ENCODE data around the gene AP5Z1. TPM values are rescaled to one million over a fixed set of nuclear protein-coding genes. Genes with fewer than 3 reads are reported as not detected.

Gene AP5Z1
- polyA plus RNA-seq, 1 of the 3 experiments (the other 2 are of a cell fraction): 29.5 TPM

- DNase-seq: no peak
- Histone ChIP-seq H3K9ac (no peak overlapping the region), H3K4me2 (peak overlapping the region; percentile 0; the same call in 1 of the 2 replicates), H2AFZ (ENCODE audit: low read depth) (no peak overlapping the region), H4K20me1 (ENCODE audit: insufficient read depth) (no peaks in the 10 kb centered on the region), H3K9me2 (no peaks in the 10 kb centered on the region), H3K79me2 (ENCODE audit: insufficient read depth) (peaks cover 35% of the 10 kb centered on the region), H3K4me1 (ENCODE audit: control insufficient read depth in 1 of 2, insufficient read depth in 2 of 2, low read depth in 1 of 2, low read length in 1 of 2) (peaks cover 0 to 21% of the 10 kb centered on the region in 2 experiments; a peak in 3 of 4 replicates), H3F3A (replicated peaks; ENCODE audit: insufficient read depth) (peaks cover 5% of the 10 kb centered on the region), H3K27ac (ENCODE audit: low read depth in 2 of 2, low read length in 1 of 2) (peak overlapping the region in 1 of 2 experiments; percentile 60; a peak in 2 of 4 replicates), H3K9me3 (no peaks in the 10 kb centered on the region), H3K36me3 (replicated peaks in 1 of 2; ENCODE audit: control insufficient read depth in 1 of 2, insufficient read depth in 2 of 2, low read length in 1 of 2) (peaks cover 29% of the 10 kb centered on the region in 2 experiments), H3K4me3 (ENCODE audit: low read depth in 2 of 2, low read length in 1 of 2) (no peak overlapping the region), H3K27me3 (ENCODE audit: insufficient read depth) (no peaks in the 10 kb centered on the region)
- TF ChIP-seq, protein P1, sequence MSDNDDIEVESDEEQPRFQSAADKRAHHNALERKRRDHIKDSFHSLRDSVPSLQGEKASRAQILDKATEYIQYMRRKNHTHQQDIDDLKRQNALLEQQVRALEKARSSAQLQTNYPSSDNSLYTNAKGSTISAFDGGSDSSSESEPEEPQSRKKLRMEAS (IDR thresholded peaks at IDR 0.05; ENCODE audit: low read depth): no peak
- TF ChIP-seq TCF12 (IDR thresholded peaks at IDR 0.05) (no peak), ELF1 (IDR thresholded peaks at IDR 0.05) (no peak), RCOR1 (IDR thresholded peaks at IDR 0.05; ENCODE audit: low read length) (no peak), NFIC (IDR thresholded peaks at IDR 0.05; ENCODE audit: borderline replicate concordance) (no peak), SIN3A (IDR thresholded peaks at IDR 0.05; ENCODE audit: borderline replicate concordance, low read depth, low read length) (no peak), GABPA (IDR thresholded peaks at IDR 0.05; ENCODE audit: low read depth) (no peak), TEAD4 (IDR thresholded peaks at IDR 0.05; ENCODE audit: borderline replicate concordance, insufficient read depth) (no peak), USF2 (IDR thresholded peaks at IDR 0.05; ENCODE audit: borderline replicate concordance, low read depth, low read length) (no peak), MEF2A (IDR thresholded peaks at IDR 0.05; ENCODE audit: borderline replicate concordance, low read depth) (no peak), CHD2 (IDR thresholded peaks at IDR 0.05; ENCODE audit: low read length, partially characterized antibody) (no peak)
- TF ChIP-seq, protein P2, sequence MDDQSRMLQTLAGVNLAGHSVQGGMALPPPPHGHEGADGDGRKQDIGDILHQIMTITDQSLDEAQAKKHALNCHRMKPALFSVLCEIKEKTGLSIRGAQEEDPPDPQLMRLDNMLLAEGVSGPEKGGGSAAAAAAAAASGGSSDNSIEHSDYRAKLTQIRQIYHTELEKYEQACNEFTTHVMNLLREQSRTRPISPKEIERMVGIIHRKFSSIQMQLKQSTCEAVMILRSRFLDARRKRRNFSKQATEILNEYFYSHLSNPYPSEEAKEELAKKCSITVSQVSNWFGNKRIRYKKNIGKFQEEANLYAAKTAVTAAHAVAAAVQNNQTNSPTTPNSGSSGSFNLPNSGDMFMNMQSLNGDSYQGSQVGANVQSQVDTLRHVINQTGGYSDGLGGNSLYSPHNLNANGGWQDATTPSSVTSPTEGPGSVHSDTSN (IDR thresholded peaks at IDR 0.05): no peak
- TF ChIP-seq, protein P3, sequence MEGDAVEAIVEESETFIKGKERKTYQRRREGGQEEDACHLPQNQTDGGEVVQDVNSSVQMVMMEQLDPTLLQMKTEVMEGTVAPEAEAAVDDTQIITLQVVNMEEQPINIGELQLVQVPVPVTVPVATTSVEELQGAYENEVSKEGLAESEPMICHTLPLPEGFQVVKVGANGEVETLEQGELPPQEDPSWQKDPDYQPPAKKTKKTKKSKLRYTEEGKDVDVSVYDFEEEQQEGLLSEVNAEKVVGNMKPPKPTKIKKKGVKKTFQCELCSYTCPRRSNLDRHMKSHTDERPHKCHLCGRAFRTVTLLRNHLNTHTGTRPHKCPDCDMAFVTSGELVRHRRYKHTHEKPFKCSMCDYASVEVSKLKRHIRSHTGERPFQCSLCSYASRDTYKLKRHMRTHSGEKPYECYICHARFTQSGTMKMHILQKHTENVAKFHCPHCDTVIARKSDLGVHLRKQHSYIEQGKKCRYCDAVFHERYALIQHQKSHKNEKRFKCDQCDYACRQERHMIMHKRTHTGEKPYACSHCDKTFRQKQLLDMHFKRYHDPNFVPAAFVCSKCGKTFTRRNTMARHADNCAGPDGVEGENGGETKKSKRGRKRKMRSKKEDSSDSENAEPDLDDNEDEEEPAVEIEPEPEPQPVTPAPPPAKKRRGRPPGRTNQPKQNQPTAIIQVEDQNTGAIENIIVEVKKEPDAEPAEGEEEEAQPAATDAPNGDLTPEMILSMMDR (IDR thresholded peaks at IDR 0.05): no peak
- CTCF ChIA-PET: interaction anchor here (1.0 kb wide), 1 partner anchor 19 kb away, joined by 3 read pairs; no protein-coding TSS in a partner anchor
- 88% methylated on average over 18 of the region's 18 CpGs for WGBS (ENCODE audit: low lambda C conversion rate)
- POLR2A ChIA-PET: no interaction called here
Observed at GRCh38 chr7:4745265-4745919, 30.0 kb upstream of the AP5Z1 start.

All from SK-N-SH (cell line).